Left ventricle myocardium inferior (tissue), 1 donor: Measurements from ENCODE around the gene UROC1. TPM values are rescaled to one million over a fixed set of nuclear protein-coding genes. Genes with fewer than 3 reads are reported as not detected.
A peak's percentile ranks its signal among the peaks of the same experiment; 100 is the strongest.

Experiments used
- DNase-seq: peaks from one replicate; pipeline ENCODE4 v3.0.0-alpha.2; 2020
- H3K27ac ChIP-seq: fragments of 200-600 bp; replicated peaks from 2 replicates; pipeline ENCODE4 v1.8.0; 2021
- H3K27me3 ChIP-seq: fragments of 200-600 bp; 2 replicates; pipeline ENCODE4 v1.8.0; 2021; ENCODE audit warnings: low read depth
- H3K36me3 ChIP-seq: fragments of 200-600 bp; 2 replicates; pipeline ENCODE4 v1.8.0; 2021
- H3K4me1 ChIP-seq: fragments of 200-600 bp; 2 replicates; pipeline ENCODE4 v1.8.0; 2021
- H3K4me3 ChIP-seq: fragments of 200-600 bp; 2 replicates; pipeline ENCODE4 v1.8.0; 2021; ENCODE audit warnings: mild to moderate bottlenecking, moderate library complexity
- H3K9me3 ChIP-seq: fragments of 200-600 bp; replicated peaks from 2 replicates; pipeline ENCODE4 v1.8.0; 2021
- CTCF ChIP-seq: fragments of 200-600 bp; IDR thresholded peaks from 2 replicates; pipeline ENCODE4 v1.8.0; 2021; ENCODE audit warnings: antibody characterized with exemption, mild to moderate bottlenecking, borderline replicate concordance
- intact Hi-C: fragments of 100-400 bp; cut with micrococcal nuclease; formaldehyde crosslinking; loops from one replicate; pipeline ENCODE4 v1.11.0; 2022
- total RNA-seq: library from RNA; stranded (reverse); fragmentation: NEBNext Ultra II Directional; extraction: Animal tissue kit (Norgen Biotek cat#: 25700); gene quantifications from one replicate; pipeline ENCODE4 v1.2.1, GENCODE V29; 2021
- donor health status: DM: no; HTN: yes; CAD: no; lungs with severe emphysema.

Gene UROC1
- total RNA-seq, 1 donor from 2014 or later: not detected

DNA sequence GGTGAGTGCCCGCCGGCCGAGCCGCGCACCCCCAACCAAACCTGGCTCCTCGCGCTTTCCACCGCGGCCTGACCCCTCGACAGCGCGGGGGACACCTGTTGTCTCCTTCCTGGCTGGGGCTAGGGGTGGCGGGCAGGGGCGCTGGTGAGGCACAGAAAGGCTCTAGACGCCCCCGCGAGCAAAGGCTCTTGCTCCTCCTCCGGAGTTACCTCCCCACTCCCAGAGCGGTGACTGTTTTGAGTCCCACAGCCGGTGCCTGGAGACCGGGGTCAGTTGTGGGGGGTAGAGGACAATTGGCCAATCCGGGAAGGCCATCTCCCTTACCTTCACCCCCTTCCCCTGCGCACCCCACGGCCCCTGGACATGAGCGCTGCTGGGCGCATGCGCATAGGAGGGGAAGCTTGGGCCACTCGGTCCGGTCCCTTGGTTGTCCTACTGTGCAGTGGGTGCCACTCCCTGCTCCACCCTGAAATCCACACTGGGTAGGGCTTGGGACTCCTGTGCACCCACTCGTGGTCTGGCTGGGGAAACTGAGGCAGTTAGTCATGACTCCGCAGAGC lies 6.9 kb upstream of the UROC1 start:
- Histone ChIP-seq H3K4me3 (peak overlapping the region; percentile 64), H3K4me1 (peaks cover 27% of the 10 kb centered on the region), H3K36me3 (no peaks in the 10 kb centered on the region), H3K9me3 (no peaks in the 10 kb centered on the region), H3K27ac (peak overlapping the region; percentile 43), H3K27me3 (peaks cover 36% of the 10 kb centered on the region)
- DNase-seq: peak; percentile 37
- intact Hi-C loops: no loop called here
- TF ChIP-seq CTCF: no peak

DNA sequence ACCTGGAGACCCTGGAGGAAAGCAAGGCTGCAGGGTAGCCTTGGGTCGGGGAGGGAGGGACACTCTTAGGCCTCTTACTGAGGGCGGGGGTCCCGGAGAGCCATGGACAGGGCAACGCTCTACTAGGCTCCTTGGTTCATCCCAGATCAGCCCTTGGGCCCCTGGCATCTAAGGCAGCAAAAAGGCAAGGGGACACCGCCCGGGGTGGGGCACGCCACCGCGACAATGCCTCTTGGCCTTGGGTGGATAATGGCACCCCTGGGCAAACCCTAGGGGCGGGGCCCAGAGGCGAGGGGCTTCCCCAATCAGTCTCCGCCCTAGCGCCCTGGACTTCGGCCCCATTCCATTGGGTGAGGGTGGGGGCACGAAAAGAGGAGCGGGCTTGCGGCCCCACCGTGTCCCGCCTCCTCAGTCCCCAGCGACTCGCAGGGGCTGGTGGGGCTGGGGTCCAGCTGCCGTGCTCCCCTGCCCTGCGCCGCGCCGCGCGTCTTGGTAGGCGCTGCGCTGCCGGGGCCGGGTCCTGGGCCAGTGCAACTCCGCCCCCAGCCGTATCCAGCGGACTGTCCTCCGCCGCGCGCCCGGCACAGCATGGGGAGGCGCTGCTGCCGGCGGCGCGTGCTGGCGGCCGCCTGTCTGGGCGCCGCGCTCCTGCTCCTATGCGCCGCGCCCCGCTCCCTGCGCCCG lies 6.3 kb upstream of the UROC1 start, which contains the start of gene CHST13:
TSS of gene CHST13 (plus strand) at position 411 of the 684 bp plus-strand sequence. CDS start at position 589, 178 bp downstream.
- Histone ChIP-seq H3K4me1 (peaks cover 21% of the 10 kb centered on the region), H3K27ac (peak within 1 kb of the TSS; percentile 43)
- intact Hi-C loops: no loop called here

DNA sequence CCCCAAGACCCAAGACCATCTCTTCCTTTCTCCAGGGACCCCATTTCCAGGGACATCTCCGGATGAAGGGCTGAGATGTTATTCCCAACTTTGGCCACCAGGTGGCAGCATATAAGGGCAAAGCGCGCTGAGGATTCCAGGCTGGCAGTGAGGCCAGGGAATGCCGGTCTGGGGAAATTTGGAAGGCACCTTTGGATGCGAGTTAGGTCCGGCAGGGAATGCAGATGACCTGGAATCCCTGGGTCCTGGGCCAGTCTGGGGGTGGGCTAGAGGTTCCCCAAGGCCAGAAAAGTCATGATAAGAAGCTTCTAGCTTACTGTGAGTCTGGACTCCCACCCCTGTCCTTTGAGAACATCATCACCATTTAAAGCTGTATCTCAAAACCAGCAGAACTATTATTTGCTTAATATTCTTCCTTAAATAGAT lies 4.8 kb upstream of the UROC1 start:
- peaks cover 13% of the 10 kb centered on the region for H3K4me1 ChIP-seq
- H3K27me3 ChIP-seq: peaks cover 49% of the 10 kb centered on the region
- no peak overlapping the region for H3K27ac ChIP-seq
- peak; percentile 92 for TF ChIP-seq CTCF
- no peak overlapping the region for H3K4me3 ChIP-seq
- peak; percentile 40 for DNase-seq
- no peaks in the 10 kb centered on the region for H3K36me3 ChIP-seq
- intact Hi-C loops: no loop called here
- H3K9me3 ChIP-seq: no peaks in the 10 kb centered on the region

More for the DNA sequence above, 6.3 kb upstream of the UROC1 start, which contains the start of gene CHST13:
- DNase-seq: peak; percentile 54
- H3K4me3 ChIP-seq: peak within 1 kb of the TSS; percentile 64
- no peaks in the 10 kb centered on the region for H3K9me3 ChIP-seq
- peak; percentile 25 for TF ChIP-seq CTCF
- H3K36me3 ChIP-seq: no peaks in the 10 kb centered on the region
- peaks cover 36% of the 10 kb centered on the region for H3K27me3 ChIP-seq

GRCh38 chr3:126521122-126521891 lies 3.7 kb upstream of the UROC1 start:
- intact Hi-C loops: no loop called here
- TF ChIP-seq CTCF: no peak
- no peak overlapping the region for H3K27ac ChIP-seq
- no peak for DNase-seq
- H3K4me1 ChIP-seq: peaks cover 13% of the 10 kb centered on the region
- H3K27me3 ChIP-seq: peaks cover 52% of the 10 kb centered on the region
- H3K36me3 ChIP-seq: no peaks in the 10 kb centered on the region
- H3K4me3 ChIP-seq: no peak overlapping the region
- H3K9me3 ChIP-seq: no peaks in the 10 kb centered on the region
